CD14-positive monocyte (primary cell): Measurements from ENCODE around the gene MTFMT. TPM values are rescaled to one million over a fixed set of nuclear protein-coding genes. Genes with fewer than 3 reads are reported as not detected.

ENCODE experiments used
- DNase-seq, 3 donors: peaks; one replicate each; pipeline ENCODE4 v3.0.0-alpha.2; 2011 to 2022
- H2AFZ ChIP-seq: 2 replicates; pipeline ENCODE4 v1.6.0; 2012; ENCODE audit warnings: mild to moderate bottlenecking, low read depth, low read length, inconsistent platforms; ENCODE audit not compliant: insufficient read depth, poor library complexity, severe bottlenecking
- H3K27ac ChIP-seq, 2 donors: 1 replicate in 1 of 2; 2 replicates in 1 of 2; pipeline ENCODE4 v1.5.1; 2012 to 2013; ENCODE audit warnings: low read length in 2 of 2, control low read depth in 1 of 2, inconsistent platforms in 1 of 2, low read depth in 1 of 2, mild to moderate bottlenecking in 1 of 2
- H3K27me3 ChIP-seq, 2 donors: one replicate each; pipeline versions ENCODE4 v1.6.0 to v1.6.1; 2011 to 2013; ENCODE audit warnings: low read length in 2 of 2; ENCODE audit not compliant: control insufficient read depth in 2 of 2, insufficient read depth in 2 of 2
- H3K36me3 ChIP-seq, 2 donors: replicated peaks in 1 of 2; 1 replicate in 1 of 2; 2 replicates in 1 of 2; pipeline versions ENCODE4 v1.5.1 to v1.6.1; 2012 to 2013; ENCODE audit warnings: low read length in 2 of 2, control low read depth in 1 of 2, inconsistent platforms in 1 of 2, mild to moderate bottlenecking in 1 of 2; ENCODE audit not compliant: insufficient read depth in 2 of 2, control insufficient read depth in 1 of 2
- H3K4me1 ChIP-seq, 2 donors: 1 replicate in 1 of 2; 2 replicates in 1 of 2; pipeline versions ENCODE4 v1.5.1 to v1.6.1; 2012 to 2013; ENCODE audit warnings: low read length in 2 of 2, control low read depth in 1 of 2, inconsistent platforms in 1 of 2, mild to moderate bottlenecking in 1 of 2, moderate library complexity in 1 of 2; ENCODE audit not compliant: insufficient read depth in 2 of 2, control insufficient read depth in 1 of 2
- H3K4me2 ChIP-seq: replicated peaks from 2 replicates; pipeline ENCODE3; 2012; ENCODE audit warnings: low read length, moderate library complexity, mild to moderate bottlenecking; ENCODE audit not compliant: poor library complexity, severe bottlenecking; ENCODE audit errors: extremely low read depth
- H3K4me3 ChIP-seq, 3 experiments: fragments of 200-600 bp in 1 of 3; sonication (generic) in 1 of 3; replicated peaks in 1 of 3; 1 replicate in 2 of 3; 2 replicates in 1 of 3; pipeline ENCODE4 v1.5.1; 2011 to 2013; ENCODE audit warnings: low read length in 3 of 3, mild to moderate bottlenecking in 3 of 3, control low read depth in 2 of 3, low read depth in 2 of 3, inconsistent platforms in 1 of 3, moderate library complexity in 1 of 3
- H3K79me2 ChIP-seq: 2 replicates; pipeline ENCODE4 v1.6.0; 2012; ENCODE audit warnings: mild to moderate bottlenecking, control low read depth, inconsistent platforms, low read length, moderate library complexity; ENCODE audit not compliant: insufficient read depth
- H3K9ac ChIP-seq: 2 replicates; pipeline ENCODE4 v1.6.0; 2017; ENCODE audit warnings: low read length, mild to moderate bottlenecking; ENCODE audit not compliant: insufficient read depth, poor library complexity, severe bottlenecking
- H3K9me3 ChIP-seq, 2 donors: replicated peaks in 1 of 2; 1 replicate in 1 of 2; 2 replicates in 1 of 2; pipeline versions ENCODE4 v1.5.1 to v1.6.1; 2012 to 2013; ENCODE audit warnings: low read length in 2 of 2, control low read depth in 1 of 2; ENCODE audit not compliant: control insufficient read depth in 1 of 2, insufficient read depth in 1 of 2
- H4K20me1 ChIP-seq: 2 replicates; pipeline ENCODE4 v1.6.0; 2012; ENCODE audit warnings: mild to moderate bottlenecking, low read length, control low read depth, moderate library complexity; ENCODE audit not compliant: insufficient read depth
- H3K27ac Mint-ChIP-seq, 7 donors: one replicate each; pipeline ENCODE4 v1.8.0; 2020; ENCODE audit warnings: mild to moderate bottlenecking in 7 of 7, mixed read lengths in 7 of 7, moderate library complexity in 6 of 7, inconsistent platforms in 2 of 7
- H3K27me3 Mint-ChIP-seq, 3 donors: one replicate each; pipeline ENCODE4 v1.8.0; 2021 to 2022; ENCODE audit warnings: low read depth in 3 of 3, mild to moderate bottlenecking in 3 of 3, mixed read lengths in 3 of 3, moderate library complexity in 3 of 3, inconsistent platforms in 1 of 3
- H3K36me3 Mint-ChIP-seq, 2 donors: one replicate each; pipeline ENCODE4 v1.8.0; 2020; ENCODE audit warnings: mixed read lengths in 2 of 2, inconsistent platforms in 1 of 2, mild to moderate bottlenecking in 1 of 2
- H3K4me1 Mint-ChIP-seq: one replicate; pipeline ENCODE4 v1.8.0; 2020; ENCODE audit warnings: mild to moderate bottlenecking, mixed read lengths
- H3K4me3 Mint-ChIP-seq, 2 donors: one replicate each; pipeline ENCODE4 v1.8.0; 2020; ENCODE audit warnings: mild to moderate bottlenecking in 2 of 2, mixed read lengths in 2 of 2, moderate library complexity in 1 of 2
- H3K9me3 Mint-ChIP-seq, 7 donors: one replicate each; pipeline ENCODE4 v1.8.0; 2020 to 2022; ENCODE audit warnings: mixed read lengths in 7 of 7, mild to moderate bottlenecking in 6 of 7, moderate library complexity in 6 of 7, inconsistent platforms in 2 of 7
- WGBS: methylation state at CpG from one replicate; pipeline ENCODE4 v1.1.5; 2013; ENCODE audit warnings: missing lambda C conversion rate; ENCODE audit not compliant: insufficient coverage; 5-methylcytosine and 5-hydroxymethylcytosine counted together
- intact Hi-C, 2 donors: fragments of 100-400 bp; cut with micrococcal nuclease; formaldehyde crosslinking; loops; one replicate each; pipeline versions ENCODE4 v1.15.0 to v1.15.1; 2023
- polyA plus RNA-seq, 3 donors: library from polyadenylated mRNA; depleted of rRNA in 1 of 3; unstranded in 2 of 3; stranded (reverse) in 1 of 3; fragments of 300-500 nt in 2 of 3; fragments of >200 nt in 1 of 3; fragmentation: Illumina TruSeq in 2 of 3; gene quantifications; 1 replicate in 2 of 3; 2 replicates in 1 of 3; pipeline ENCODE4 v1.2.3, GENCODE V29; 2012 to 2021
- TF ChIP-seq, protein P1 (sequence below): fragments of 200-600 bp; IDR thresholded peaks from one replicate; pipeline ENCODE4 v1.8.0; 2022; ENCODE audit warnings: antibody characterized with exemption, mild to moderate bottlenecking

MTFMT gene
- polyA plus RNA-seq, 3 donors = 5.1 to 10.8 (median 9.0) TPM

DNA sequence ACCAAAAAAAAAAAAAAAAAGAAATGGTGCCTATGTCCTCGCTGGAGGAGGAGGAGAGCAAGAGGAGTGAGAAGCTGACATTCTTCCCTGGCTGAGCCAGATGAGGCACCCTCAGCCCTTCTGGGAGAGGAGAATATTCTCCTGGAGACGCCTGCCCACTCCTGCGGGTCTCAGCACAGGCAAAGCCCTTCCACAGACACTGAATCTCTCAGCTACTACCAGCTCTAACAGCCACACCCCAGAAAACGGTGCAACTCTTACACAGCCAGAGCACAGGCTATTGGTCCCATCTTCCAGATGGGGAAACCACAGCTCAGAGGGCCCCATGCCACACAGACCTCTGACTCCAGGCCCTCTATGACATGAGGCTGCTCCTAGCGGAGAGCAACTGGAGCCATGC lies 32.6 kb upstream of the MTFMT start:
- Histone ChIP-seq H3K27ac (no peak overlapping the region), H4K20me1 (no peaks in the 10 kb centered on the region), H3K27me3 (peaks cover 14 to 22% of the 10 kb centered on the region in 2 donors), H3K4me2 (no peak overlapping the region), H3K4me3 (no peak overlapping the region), H3K4me1 (no peaks in the 10 kb centered on the region), H3K79me2 (no peaks in the 10 kb centered on the region), H3K9ac (no peak overlapping the region), H3K9me3 (peaks cover 0 to 5% of the 10 kb centered on the region in 2 donors), H3K36me3 (no peaks in the 10 kb centered on the region), H2AFZ (no peak overlapping the region)
- Mint-ChIP-seq H3K36me3 (no peaks in the 10 kb centered on the region), H3K4me1 (no peaks in the 10 kb centered on the region), H3K4me3 (no peak overlapping the region), H3K27me3 (peaks cover 24 to 35% (median 32%) of the 10 kb centered on the region in 3 donors), H3K27ac (peak overlapping the region in 1 of 7 donors; percentile 3), H3K9me3 (peaks cover 0 to under 1% (median 0%) of the 10 kb centered on the region in 7 donors)
- intact Hi-C loops = no loop called here
- DNase-seq = no peak
- TF ChIP-seq, protein P1, sequence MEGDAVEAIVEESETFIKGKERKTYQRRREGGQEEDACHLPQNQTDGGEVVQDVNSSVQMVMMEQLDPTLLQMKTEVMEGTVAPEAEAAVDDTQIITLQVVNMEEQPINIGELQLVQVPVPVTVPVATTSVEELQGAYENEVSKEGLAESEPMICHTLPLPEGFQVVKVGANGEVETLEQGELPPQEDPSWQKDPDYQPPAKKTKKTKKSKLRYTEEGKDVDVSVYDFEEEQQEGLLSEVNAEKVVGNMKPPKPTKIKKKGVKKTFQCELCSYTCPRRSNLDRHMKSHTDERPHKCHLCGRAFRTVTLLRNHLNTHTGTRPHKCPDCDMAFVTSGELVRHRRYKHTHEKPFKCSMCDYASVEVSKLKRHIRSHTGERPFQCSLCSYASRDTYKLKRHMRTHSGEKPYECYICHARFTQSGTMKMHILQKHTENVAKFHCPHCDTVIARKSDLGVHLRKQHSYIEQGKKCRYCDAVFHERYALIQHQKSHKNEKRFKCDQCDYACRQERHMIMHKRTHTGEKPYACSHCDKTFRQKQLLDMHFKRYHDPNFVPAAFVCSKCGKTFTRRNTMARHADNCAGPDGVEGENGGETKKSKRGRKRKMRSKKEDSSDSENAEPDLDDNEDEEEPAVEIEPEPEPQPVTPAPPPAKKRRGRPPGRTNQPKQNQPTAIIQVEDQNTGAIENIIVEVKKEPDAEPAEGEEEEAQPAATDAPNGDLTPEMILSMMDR = no peak
- WGBS = 92% methylated on average over 4 of the region's 5 CpGs

DNA sequence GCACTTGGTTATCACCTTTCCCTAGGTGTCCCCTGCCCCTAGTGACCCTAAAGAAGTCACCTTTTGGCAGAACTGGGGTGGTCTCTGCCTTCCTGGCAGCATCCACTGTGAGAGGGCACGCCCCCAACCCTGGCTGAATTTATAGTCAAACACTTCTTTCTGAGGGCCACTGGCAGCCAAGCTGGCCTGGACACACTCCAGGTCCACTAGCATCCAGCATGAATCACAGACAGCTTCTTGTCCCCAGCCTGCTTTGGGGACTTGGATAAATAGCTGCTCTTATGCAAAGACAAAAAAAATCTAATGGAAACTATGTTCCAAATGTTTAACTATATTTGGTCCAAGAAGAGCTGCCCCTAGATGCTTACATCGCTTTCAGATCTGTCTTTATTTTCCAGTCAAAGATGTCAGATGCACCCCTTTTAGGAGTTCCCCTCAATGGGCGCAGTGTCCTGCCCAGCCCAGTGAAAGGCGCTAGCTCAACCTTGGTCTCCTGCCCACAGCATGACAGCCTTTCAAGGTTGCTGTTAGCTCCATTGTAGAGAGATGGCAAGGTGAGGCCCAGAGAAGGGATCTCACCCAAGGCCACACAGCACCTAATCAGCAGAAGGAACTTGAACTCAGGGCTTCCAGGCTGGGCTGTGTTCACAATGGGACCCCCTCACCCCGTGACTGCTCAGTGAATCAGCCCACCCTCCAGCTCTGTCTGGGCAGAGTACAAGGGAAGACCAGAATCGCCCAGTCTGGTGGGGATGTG lies 31.4 kb upstream of the MTFMT start:
- Mint-ChIP-seq H3K4me1 (no peaks in the 10 kb centered on the region), H3K36me3 (no peaks in the 10 kb centered on the region), H3K9me3 (no peaks in the 10 kb centered on the region), H3K27ac (no peak overlapping the region), H3K4me3 (no peak overlapping the region), H3K27me3 (peaks cover 13 to 22% (median 19%) of the 10 kb centered on the region in 3 donors)
- Histone ChIP-seq H3K36me3 (no peaks in the 10 kb centered on the region), H2AFZ (no peak overlapping the region), H3K4me2 (no peak overlapping the region), H4K20me1 (no peaks in the 10 kb centered on the region), H3K9ac (no peak overlapping the region), H3K4me1 (no peaks in the 10 kb centered on the region), H3K79me2 (no peaks in the 10 kb centered on the region), H3K4me3 (no peak overlapping the region), H3K9me3 (no peaks in the 10 kb centered on the region), H3K27me3 (peaks cover 4 to 10% of the 10 kb centered on the region in 2 donors), H3K27ac (no peak overlapping the region)
- TF ChIP-seq, protein P1 = no peak
- intact Hi-C loops = no loop called here
- no peak for DNase-seq
- WGBS = 100% methylated on average over 2 of the region's 6 CpGs
